ENCODE data around the gene USP19.

Gene USP19

GRCh38 chr3:49124203-49124602 is 3.6 kb upstream of the USP19 start:
- no peak for TF ChIP-seq CTCF (IDR thresholded peaks at IDR 0.05; ENCODE audit: insufficient read depth, low read depth, low read length, missing control alignments)
- H3K4me3 ChIP-seq (ENCODE audit: low read length) = no peak overlapping the region
- no peak for DNase-seq (ENCODE audit: low read depth)

GRCh38 chr3:49123687-49124086 is 3.1 kb upstream of the USP19 start:
- TF ChIP-seq CTCF (IDR thresholded peaks at IDR 0.05; ENCODE audit: insufficient read depth, low read depth, low read length, missing control alignments) = no peak
- H3K4me3 ChIP-seq (ENCODE audit: low read length) = no peak overlapping the region
- DNase-seq (ENCODE audit: low read depth) = no peak

GRCh38 chr3:49122886-49123545 is 2.4 kb upstream of the USP19 start:
- TF ChIP-seq CTCF (IDR thresholded peaks at IDR 0.05; ENCODE audit: insufficient read depth, low read depth, low read length, missing control alignments) = no peak
- no peak overlapping the region for H3K4me3 ChIP-seq (ENCODE audit: low read length)
- no peak for DNase-seq (ENCODE audit: low read depth)

- no peak overlapping the region for H3K4me3 ChIP-seq (ENCODE audit: low read length)
- no peak for DNase-seq (ENCODE audit: low read depth)
- no peak for TF ChIP-seq CTCF (IDR thresholded peaks at IDR 0.05; ENCODE audit: insufficient read depth, low read depth, low read length, missing control alignments)
Observed at GRCh38 chr3:49122451-49122850, 1.8 kb upstream of the USP19 start.

- no peak for DNase-seq (ENCODE audit: low read depth)
- TF ChIP-seq CTCF (IDR thresholded peaks at IDR 0.05; ENCODE audit: insufficient read depth, low read depth, low read length, missing control alignments) = no peak
- no peak overlapping the region for H3K4me3 ChIP-seq (ENCODE audit: low read length)
Observed at GRCh38 chr3:49122022-49122421, 1.4 kb upstream of the USP19 start.

- no peak for TF ChIP-seq CTCF (IDR thresholded peaks at IDR 0.05; ENCODE audit: insufficient read depth, low read depth, low read length, missing control alignments)
- DNase-seq (ENCODE audit: low read depth) = no peak
- H3K4me3 ChIP-seq (ENCODE audit: low read length) = peak overlapping the region; percentile 90
Observed at GRCh38 chr3:49121132-49121736, 611 bp upstream of the USP19 start.

GRCh38 chr3:49120096-49120437 is 556 bp downstream of the USP19 start:
- peak overlapping the region; percentile 90 for H3K4me3 ChIP-seq (ENCODE audit: low read length)
- no peak for DNase-seq (ENCODE audit: low read depth)
- TF ChIP-seq CTCF (IDR thresholded peaks at IDR 0.05; ENCODE audit: insufficient read depth, low read depth, low read length, missing control alignments) = no peak

Measured in epithelial cell of esophagus (primary cell).